BE2C (cell line): ENCODE results near the gene CREB3L1.

Source experiments
- DNase-seq: peaks from one replicate; pipeline ENCODE4 v3.0.0-alpha.2; 2020
- H3K27me3 ChIP-seq: fragments of 250-450 bp; sonication (Bioruptor Pico); 2 replicates; pipeline ENCODE4 v1.5.1; 2020; ENCODE audit warnings: mild to moderate bottlenecking
- H3K36me3 ChIP-seq: fragments of 250-450 bp; sonication (Bioruptor Pico); 2 replicates; pipeline ENCODE4 v1.5.1; 2020; ENCODE audit warnings: mild to moderate bottlenecking
- H3K4me1 ChIP-seq: fragments of 250-450 bp; sonication (Bioruptor Pico); 2 replicates; pipeline ENCODE4 v1.5.1; 2020
- H3K4me3 ChIP-seq: 2 replicates; pipeline ENCODE4 v1.5.1; 2011; ENCODE audit warnings: low read depth, low read length
- H3K9me3 ChIP-seq: fragments of 250-450 bp; sonication (Bioruptor Pico); 2 replicates; pipeline ENCODE4 v1.5.1; 2020
- TF ChIP-seq, protein P1 (sequence below): IDR thresholded peaks from 2 replicates; pipeline ENCODE4 v1.5.1; 2012; ENCODE audit warnings: mild to moderate bottlenecking, low read depth, low read length

Gene CREB3L1

DNA sequence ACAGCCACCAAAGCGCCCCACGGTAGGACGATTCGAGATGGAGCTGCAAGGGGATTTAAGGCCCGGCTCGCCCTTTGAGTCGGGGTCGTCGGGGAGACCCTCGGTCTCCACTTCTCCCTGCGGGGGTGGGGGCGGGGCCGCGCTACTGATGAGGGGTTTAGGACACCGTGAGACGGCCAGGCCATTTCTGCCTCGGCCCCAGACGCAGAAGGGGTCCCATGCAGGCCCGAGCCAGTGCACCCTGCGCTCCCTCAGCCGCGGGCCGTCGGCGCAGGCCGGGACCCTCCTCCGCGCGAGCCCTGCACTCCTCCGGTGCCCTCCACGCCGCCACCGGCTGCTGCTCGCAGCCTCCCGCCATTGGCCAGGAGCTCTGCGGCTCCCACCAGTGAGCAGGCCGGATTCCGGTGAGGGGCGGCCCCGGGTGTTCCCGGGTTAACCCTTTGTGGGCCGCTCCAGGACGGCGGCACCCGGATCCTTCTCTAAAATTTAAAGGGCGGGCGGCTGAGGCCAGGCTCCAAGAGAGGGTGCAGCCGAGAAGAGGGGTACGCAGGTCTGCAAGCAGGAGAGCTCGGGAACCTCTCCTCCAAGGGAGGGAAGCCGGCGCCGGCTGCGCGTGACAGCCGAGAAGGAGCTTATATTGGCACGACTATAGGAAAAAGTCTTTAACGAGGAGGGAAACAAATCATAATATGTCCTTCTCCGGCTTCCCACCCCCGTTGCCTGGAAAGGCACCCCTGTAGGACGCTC, 18.0 kb downstream of the CREB3L1 start:
- Histone ChIP-seq H3K36me3 (no peaks in the 10 kb centered on the region), H3K9me3 (no peaks in the 10 kb centered on the region), H3K4me3 (peak overlapping the region; percentile 49), H3K4me1 (no peaks in the 10 kb centered on the region), H3K27me3 (no peaks in the 10 kb centered on the region)
- TF ChIP-seq, protein P1, sequence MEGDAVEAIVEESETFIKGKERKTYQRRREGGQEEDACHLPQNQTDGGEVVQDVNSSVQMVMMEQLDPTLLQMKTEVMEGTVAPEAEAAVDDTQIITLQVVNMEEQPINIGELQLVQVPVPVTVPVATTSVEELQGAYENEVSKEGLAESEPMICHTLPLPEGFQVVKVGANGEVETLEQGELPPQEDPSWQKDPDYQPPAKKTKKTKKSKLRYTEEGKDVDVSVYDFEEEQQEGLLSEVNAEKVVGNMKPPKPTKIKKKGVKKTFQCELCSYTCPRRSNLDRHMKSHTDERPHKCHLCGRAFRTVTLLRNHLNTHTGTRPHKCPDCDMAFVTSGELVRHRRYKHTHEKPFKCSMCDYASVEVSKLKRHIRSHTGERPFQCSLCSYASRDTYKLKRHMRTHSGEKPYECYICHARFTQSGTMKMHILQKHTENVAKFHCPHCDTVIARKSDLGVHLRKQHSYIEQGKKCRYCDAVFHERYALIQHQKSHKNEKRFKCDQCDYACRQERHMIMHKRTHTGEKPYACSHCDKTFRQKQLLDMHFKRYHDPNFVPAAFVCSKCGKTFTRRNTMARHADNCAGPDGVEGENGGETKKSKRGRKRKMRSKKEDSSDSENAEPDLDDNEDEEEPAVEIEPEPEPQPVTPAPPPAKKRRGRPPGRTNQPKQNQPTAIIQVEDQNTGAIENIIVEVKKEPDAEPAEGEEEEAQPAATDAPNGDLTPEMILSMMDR = no peak
- DNase-seq = peak; percentile 85

GRCh38 chr11:46296059-46296527, 18.6 kb downstream of the CREB3L1 start:
- Histone ChIP-seq H3K9me3 (no peaks in the 10 kb centered on the region), H3K36me3 (no peaks in the 10 kb centered on the region), H3K4me1 (no peaks in the 10 kb centered on the region), H3K27me3 (no peaks in the 10 kb centered on the region), H3K4me3 (peak overlapping the region; percentile 49)
- no peak for DNase-seq
- TF ChIP-seq, protein P1 = no peak

GRCh38 chr11:46296528-46297448, 19.3 kb downstream of the CREB3L1 start:
- no peaks in the 10 kb centered on the region for H3K36me3 ChIP-seq
- TF ChIP-seq, protein P1 = no peak
- H3K27me3 ChIP-seq = no peaks in the 10 kb centered on the region
- H3K4me1 ChIP-seq = no peaks in the 10 kb centered on the region
- no peak overlapping the region for H3K4me3 ChIP-seq
- peak; percentile 48 for DNase-seq
- H3K9me3 ChIP-seq = no peaks in the 10 kb centered on the region

GRCh38 chr11:46298699-46299433, 21.4 kb downstream of the CREB3L1 start:
- H3K36me3 ChIP-seq = no peaks in the 10 kb centered on the region
- no peaks in the 10 kb centered on the region for H3K4me1 ChIP-seq
- no peak for DNase-seq
- TF ChIP-seq, protein P1 = no peak
- no peaks in the 10 kb centered on the region for H3K9me3 ChIP-seq
- no peak overlapping the region for H3K4me3 ChIP-seq
- H3K27me3 ChIP-seq = no peaks in the 10 kb centered on the region

- no peak overlapping the region for H3K4me3 ChIP-seq
- no peaks in the 10 kb centered on the region for H3K27me3 ChIP-seq
- no peaks in the 10 kb centered on the region for H3K36me3 ChIP-seq
- H3K4me1 ChIP-seq = no peaks in the 10 kb centered on the region
- TF ChIP-seq, protein P1 = no peak
- no peaks in the 10 kb centered on the region for H3K9me3 ChIP-seq
- DNase-seq = no peak
Measured at GRCh38 chr11:46299451-46299961, 22.0 kb downstream of the CREB3L1 start.
